Stimulated activated CD4-positive, alpha-beta T cell treated with anti-CD3 and anti-CD28 coated beads, Interleukin-15, amount 100 ng/mL, for 24 hours (primary cell): ENCODE measurements around the gene MRPS18A.

Experiments
- DNase-seq: peaks from one replicate; pipeline ENCODE4 v3.0.0-alpha.2; 2020

MRPS18A gene

GRCh38 chr6:43630980-43631619 lies 56.5 kb downstream of the MRPS18A start:
- no peak for DNase-seq

GRCh38 chr6:43629505-43630300 lies 57.9 kb downstream of the MRPS18A start:
- DNase-seq, result peak; percentile 95

GRCh38 chr6:43629104-43629504 lies 58.5 kb downstream of the MRPS18A start, which contains the start of gene GTPBP2:
Gene GTPBP2 (minus strand): TSS chr6:43629264. CDS start chr6:43629162, 102 bp downstream.
- peak; percentile 98 for DNase-seq

- peak; percentile 67 for DNase-seq
Observed at GRCh38 chr6:43628393-43629103, 59.0 kb downstream of the MRPS18A start.

- DNase-seq, result no peak
Observed at GRCh38 chr6:43627008-43627825, 60.4 kb downstream of the MRPS18A start.

- no peak for DNase-seq
Observed at GRCh38 chr6:43625393-43625992, 62.1 kb downstream of the MRPS18A start.

- no peak for DNase-seq
Observed at GRCh38 chr6:43624786-43625288, 62.8 kb downstream of the MRPS18A start.

GRCh38 chr6:43623880-43624785 lies 63.5 kb downstream of the MRPS18A start:
- DNase-seq, result no peak

- DNase-seq, result no peak
Observed at GRCh38 chr6:43622541-43622940, 65.0 kb downstream of the MRPS18A start.

GRCh38 chr6:43621836-43622180 lies 65.8 kb downstream of the MRPS18A start:
- no peak for DNase-seq
